Ovary (tissue), 9 donors: ENCODE results near the gene MSANTD7. TPM values are rescaled to one million over a fixed set of nuclear protein-coding genes. Genes with fewer than 3 reads are reported as not detected.
A peak's percentile ranks its signal among the peaks of the same experiment; 100 is the strongest.

ENCODE experiments used
- DNase-seq, 5 donors: peaks; one replicate each; pipeline ENCODE4 v3.0.0-alpha.2; 2019 to 2020
- H3K27ac ChIP-seq, 2 donors: fragments of 200-600 bp; one replicate each; pipeline versions ENCODE4 v1.5.1 to v1.8.0; 2019 to 2022
- H3K27me3 ChIP-seq: fragments of 200-600 bp; one replicate; pipeline ENCODE4 v1.8.0; 2022
- H3K36me3 ChIP-seq: fragments of 200-600 bp; sonication (generic); one replicate; pipeline ENCODE4 v1.5.1; 2019
- H3K4me1 ChIP-seq: one replicate; pipeline ENCODE4 v1.8.1; 2013; ENCODE audit warnings: mild to moderate bottlenecking, moderate library complexity; ENCODE audit not compliant: insufficient read depth
- H3K4me3 ChIP-seq: fragments of 200-600 bp; sonication (generic); one replicate; pipeline ENCODE4 v1.5.1; 2017
- H3K9me3 ChIP-seq, 2 donors: fragments of 200-600 bp in 1 of 2; sonication (generic) in 1 of 2; one replicate each; pipeline versions ENCODE4 v1.5.1 to v1.8.1; 2013 to 2019; ENCODE audit warnings: mild to moderate bottlenecking in 1 of 2, moderate library complexity in 1 of 2
- EP300 ChIP-seq: sonication (generic); formaldehyde crosslinking; IDR thresholded peaks from one replicate; pipeline ENCODE4 v1.6.1; 2017; ENCODE audit warnings: antibody characterized with exemption
- POLR2A ChIP-seq: fragments of 450-650 bp; IDR thresholded peaks from one replicate; pipeline ENCODE4 v1.6.1; 2017; ENCODE audit warnings: antibody characterized with exemption, mild to moderate bottlenecking, moderate library complexity
- whole genome bisulfite sequencing, 3 donors: extraction: QIAGEN DNeasy Blood & Tissue Kit in 1 of 3; methylation state at CpG; one replicate each; pipeline versions ENCODE4 v1.1.5 to v1.1.7; 2013 to 2017; 5-methylcytosine and 5-hydroxymethylcytosine counted together
- intact Hi-C, 4 donors: fragments of 100-400 bp; cut with DNase I; formaldehyde crosslinking; loops; one replicate each; pipeline versions ENCODE4 v1.11.0 to v1.15.1; 2022 to 2023
- polyA plus RNA-seq, 2 donors: library from polyadenylated mRNA; stranded (reverse); fragments of 200-250 nt in 1 of 2; fragments of 350-450 nt in 1 of 2; fragmentation: Illumina TruSeq in 1 of 2; extraction: RNeasy Lipid Tissue Mini Kit (QIAGEN cat#74804) in 1 of 2; gene quantifications; one replicate each; pipeline ENCODE4 v1.2.3, GENCODE V29; 2013 to 2014
- total RNA-seq, 7 donors: library from RNA; depleted of rRNA in 2 of 7; stranded (reverse); fragments of >200 nt in 2 of 7; fragmentation: NEBNext Ultra II Directional in 3 of 7; extraction: Animal tissue kit (Norgen Biotek cat#: 25700) in 3 of 7; gene quantifications; one replicate each; pipeline versions ENCODE4 v1.1.0 to v1.2.4, GENCODE V29; 2016 to 2023
- TF ChIP-seq, protein P1 (sequence below), 3 donors: fragments of 450-650 bp in 2 of 3; fragments of 200-600 bp in 1 of 3; IDR thresholded peaks; one replicate each; pipeline versions ENCODE4 v1.5.1 to v1.8.0; 2016 to 2022; ENCODE audit warnings: antibody characterized with exemption in 3 of 3, mild to moderate bottlenecking in 1 of 3
- donor health status: DM: no; HTN: no; CAD: no; lungs with moderate emphysema.
- donor health status: DM: no; HTN: no; CAD: no.
- donor health status: Bipolar disorder and iron deficiency.
- donor health status: DM: yes; HTN: yes; CAD: no.
- donor health status: DM: no; HTN: no; CAD: no.
- donor health status: DM: yes; HTN: yes; CAD: no.

The MSANTD7 gene
- total and polyA plus RNA-seq, 9 donors: 6.7 to 15.1 (median 9.6) TPM

DNA sequence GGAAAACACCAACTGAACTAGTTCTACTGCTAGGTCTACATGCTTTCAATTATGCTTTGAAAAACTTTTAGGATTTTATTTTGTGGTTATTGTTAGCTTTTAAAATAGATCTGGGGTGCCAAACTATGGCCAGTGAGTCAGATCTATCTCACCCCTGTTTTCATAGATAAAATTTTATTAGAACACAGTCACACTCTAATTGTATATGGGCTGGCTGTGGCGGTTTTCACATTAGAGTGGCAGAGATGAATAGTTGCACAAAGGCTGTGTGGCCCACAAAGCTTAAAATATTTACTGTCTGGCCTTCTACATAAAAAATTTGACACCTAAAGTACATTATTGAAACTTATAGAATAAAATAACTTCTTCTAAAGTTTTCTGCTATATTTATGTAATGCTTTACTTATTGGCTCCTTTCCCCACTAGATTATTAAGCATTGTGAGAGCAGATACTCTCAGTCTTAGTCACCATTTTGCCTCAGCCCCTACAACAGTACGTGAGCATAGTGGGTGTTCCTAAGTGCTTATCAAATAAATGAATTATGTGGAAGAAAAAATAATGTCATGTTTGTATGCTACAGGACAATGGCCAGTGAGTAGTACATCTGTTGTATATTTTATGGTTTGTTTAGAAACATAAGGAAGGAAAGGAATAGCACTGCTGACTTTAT, 35.1 kb downstream of the MSANTD7 start:
- H3K27ac ChIP-seq: no peak overlapping the region
- H3K27me3 ChIP-seq: no peaks in the 10 kb centered on the region
- H3K36me3 ChIP-seq: no peaks in the 10 kb centered on the region
- H3K9me3 ChIP-seq: no peaks in the 10 kb centered on the region
- H3K4me1 ChIP-seq: no peaks in the 10 kb centered on the region
- DNase-seq: no peak
- H3K4me3 ChIP-seq: no peak overlapping the region
- whole genome bisulfite sequencing, 3 donors: 57 to 68% (median 65%) methylated on average over 2 of the region's 2 CpGs
- no peak for TF ChIP-seq POLR2A
- TF ChIP-seq EP300: no peak
- TF ChIP-seq, protein P1, sequence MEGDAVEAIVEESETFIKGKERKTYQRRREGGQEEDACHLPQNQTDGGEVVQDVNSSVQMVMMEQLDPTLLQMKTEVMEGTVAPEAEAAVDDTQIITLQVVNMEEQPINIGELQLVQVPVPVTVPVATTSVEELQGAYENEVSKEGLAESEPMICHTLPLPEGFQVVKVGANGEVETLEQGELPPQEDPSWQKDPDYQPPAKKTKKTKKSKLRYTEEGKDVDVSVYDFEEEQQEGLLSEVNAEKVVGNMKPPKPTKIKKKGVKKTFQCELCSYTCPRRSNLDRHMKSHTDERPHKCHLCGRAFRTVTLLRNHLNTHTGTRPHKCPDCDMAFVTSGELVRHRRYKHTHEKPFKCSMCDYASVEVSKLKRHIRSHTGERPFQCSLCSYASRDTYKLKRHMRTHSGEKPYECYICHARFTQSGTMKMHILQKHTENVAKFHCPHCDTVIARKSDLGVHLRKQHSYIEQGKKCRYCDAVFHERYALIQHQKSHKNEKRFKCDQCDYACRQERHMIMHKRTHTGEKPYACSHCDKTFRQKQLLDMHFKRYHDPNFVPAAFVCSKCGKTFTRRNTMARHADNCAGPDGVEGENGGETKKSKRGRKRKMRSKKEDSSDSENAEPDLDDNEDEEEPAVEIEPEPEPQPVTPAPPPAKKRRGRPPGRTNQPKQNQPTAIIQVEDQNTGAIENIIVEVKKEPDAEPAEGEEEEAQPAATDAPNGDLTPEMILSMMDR (IDR thresholded peaks at IDR 0.05): no peak
- intact Hi-C loops: no loop called here

DNA sequence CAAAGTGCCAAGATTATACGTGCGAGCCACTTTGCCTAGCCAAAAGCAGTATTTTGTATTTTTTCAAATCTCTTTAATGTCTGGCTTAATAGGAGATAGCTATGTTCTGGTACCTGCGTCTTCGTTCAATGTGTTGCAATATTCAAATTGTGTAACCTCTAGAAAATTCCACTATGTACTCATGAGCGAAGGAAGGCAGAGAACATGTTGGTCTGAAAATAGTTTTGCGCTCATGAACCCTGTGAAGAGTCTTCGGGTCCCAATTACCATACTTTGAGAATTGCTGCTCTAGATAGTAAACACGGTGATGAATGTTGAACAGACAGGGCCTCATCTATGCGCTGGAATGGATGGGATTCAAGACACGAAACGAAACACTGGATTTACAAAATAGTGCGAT, 37.8 kb downstream of the MSANTD7 start:
- no peak for DNase-seq
- H3K4me3 ChIP-seq: no peak overlapping the region
- no peaks in the 10 kb centered on the region for H3K36me3 ChIP-seq
- no peaks in the 10 kb centered on the region for H3K9me3 ChIP-seq
- no peaks in the 10 kb centered on the region for H3K4me1 ChIP-seq
- intact Hi-C loops: no loop called here
- 94 to 96% (median 95%) methylated on average over 12 of the region's 12 CpGs for WGBS, 3 donors
- TF ChIP-seq, protein P1 (IDR thresholded peaks at IDR 0.05): no peak
- TF ChIP-seq EP300: no peak
- no peak for TF ChIP-seq POLR2A
- no peak overlapping the region for H3K27ac ChIP-seq
- H3K27me3 ChIP-seq: no peaks in the 10 kb centered on the region

DNA sequence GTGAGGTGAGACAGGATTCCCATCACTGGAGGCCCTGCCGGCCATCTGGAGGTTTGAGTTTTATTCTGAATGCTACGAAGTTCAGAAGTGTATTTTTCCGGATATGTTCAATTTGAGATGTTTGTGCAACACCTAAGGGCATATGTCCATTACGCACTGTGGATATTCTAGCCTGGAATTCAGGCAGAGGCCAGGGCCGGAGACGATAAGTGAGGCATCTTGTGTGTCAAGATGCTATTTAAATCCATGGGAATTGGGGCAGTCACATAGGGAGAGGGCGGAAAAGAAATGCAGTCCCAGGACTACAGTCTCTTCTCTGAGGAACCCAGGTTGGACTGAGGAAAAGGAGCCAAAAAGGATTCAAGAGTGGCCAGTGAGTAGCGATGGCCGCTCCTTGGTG, 38.7 kb downstream of the MSANTD7 start:
- Histone ChIP-seq H3K27ac (no peak overlapping the region), H3K4me1 (no peaks in the 10 kb centered on the region), H3K4me3 (no peak overlapping the region), H3K9me3 (no peaks in the 10 kb centered on the region), H3K36me3 (no peaks in the 10 kb centered on the region), H3K27me3 (no peaks in the 10 kb centered on the region)
- WGBS, 3 donors: 80 to 86% (median 85%) methylated on average over 9 of the region's 9 CpGs
- TF ChIP-seq, protein P1 (IDR thresholded peaks at IDR 0.05): no peak
- TF ChIP-seq POLR2A: no peak
- TF ChIP-seq EP300: no peak
- intact Hi-C loops: no loop called here
- DNase-seq: no peak

DNA sequence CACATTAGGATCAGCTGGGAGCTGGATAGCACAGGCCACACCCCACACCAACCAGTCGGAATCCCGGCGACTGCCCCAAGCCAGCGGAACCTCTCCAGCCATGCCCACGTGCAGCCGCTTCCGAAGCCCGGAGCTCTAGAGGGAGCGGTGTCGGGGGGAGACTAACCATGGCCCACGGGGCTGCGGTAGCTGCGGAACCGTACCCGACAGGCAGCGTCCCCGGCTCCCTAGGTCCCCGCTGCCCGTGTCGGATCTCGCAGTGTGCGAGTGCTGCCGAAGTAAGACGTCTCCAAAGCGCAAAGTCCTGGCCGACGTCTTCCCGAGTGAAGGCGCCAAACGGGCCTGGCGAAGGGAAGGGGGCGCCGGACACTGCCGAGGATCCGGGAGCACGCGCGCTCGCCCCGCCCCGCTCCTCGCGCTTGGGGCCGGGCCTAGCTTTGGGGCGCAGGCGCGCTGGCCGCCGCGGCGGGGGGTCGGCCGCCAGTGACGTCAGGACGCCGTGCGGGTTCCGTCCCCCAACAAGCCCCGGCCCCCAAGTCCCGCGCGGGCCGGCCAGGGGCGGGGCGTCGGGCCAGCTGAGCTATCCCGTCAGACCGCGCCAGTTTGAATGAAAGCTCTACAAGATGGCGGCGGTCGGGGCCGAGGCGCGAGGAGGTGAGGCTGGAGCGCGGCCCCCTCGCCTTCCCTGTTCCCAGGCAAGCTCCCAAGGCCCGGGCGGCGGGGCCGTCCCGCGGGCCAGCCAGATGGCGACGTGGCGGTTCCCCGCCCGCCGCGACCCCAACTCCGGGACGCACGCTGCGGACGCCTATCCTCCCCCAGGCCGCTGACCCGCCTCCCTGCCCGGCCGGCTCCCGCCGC, 40.4 kb downstream of the MSANTD7 start, which contains the start of gene SUV39H2:
TSS of gene SUV39H2 (plus strand) at position 601 of the 858 bp plus-strand sequence. CDS start at position 624, 23 bp downstream.
- no peaks in the 10 kb centered on the region for H3K4me1 ChIP-seq
- no peaks in the 10 kb centered on the region for H3K27me3 ChIP-seq
- H3K27ac ChIP-seq: peak within 1 kb of the TSS; percentile 70 to 90
- DNase-seq: peak; percentile 94 to 98 (median 96)
- no peaks in the 10 kb centered on the region for H3K36me3 ChIP-seq
- no peaks in the 10 kb centered on the region for H3K9me3 ChIP-seq
- peak within 1 kb of the TSS; percentile 69 for H3K4me3 ChIP-seq
- TF ChIP-seq, protein P1 (IDR thresholded peaks at IDR 0.05): peak in 1 of 3 donors; percentile 17
- no peak for TF ChIP-seq EP300
- TF ChIP-seq POLR2A: peak; percentile 57
- intact Hi-C loops: no loop called here
- 0% methylated on average over 52 to 102 of the region's 102 CpGs for WGBS, 3 donors
